Frontal cortex (tissue), 4 donors: ENCODE results near the gene LRP1B. TPM values are rescaled to one million over a fixed set of nuclear protein-coding genes. Genes with fewer than 3 reads are reported as not detected.

ENCODE experiments used
- DNase-seq, 2 donors: peaks; one replicate each; pipeline ENCODE4 v3.0.0; 2012; ENCODE audit warnings: low spot score in 2 of 2
- FAIRE-seq: peaks from 2 replicates; lab custom pipeline; 2012; peaks lifted over from hg19 to GRCh38; lab: Jason Lieb, UNC
- total RNA-seq: library from RNA; depleted of rRNA; stranded (reverse); fragments of >200 nt; gene quantifications from one replicate; pipeline ENCODE4 v1.2.3, GENCODE V29; 2014
- donor health status: control.
- donor health status: control.
- donor health status: control.

LRP1B gene
- total RNA-seq, 1 donor from 2014 or later: 84.0 TPM

DNA sequence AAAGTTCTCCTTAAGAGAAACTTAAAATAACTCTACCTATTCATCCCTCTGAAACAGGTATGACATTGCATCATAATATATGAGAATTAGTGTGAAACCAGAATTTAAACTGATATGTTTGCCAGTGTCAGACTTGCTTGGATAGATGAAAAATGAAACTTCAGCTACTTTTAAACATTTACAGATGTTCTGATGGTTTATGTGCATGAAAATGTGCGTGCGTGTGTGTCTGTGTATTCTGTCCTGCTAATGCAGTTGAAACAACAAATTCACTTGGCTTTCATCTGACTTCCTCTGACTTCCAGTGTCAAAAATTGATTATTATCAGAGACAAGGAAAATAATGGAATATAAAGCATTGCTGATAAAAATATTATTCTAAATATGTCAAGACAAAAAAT, 719.4 kb downstream of the LRP1B start:
- DNase-seq (no peak), FAIRE-seq (no peak)

DNA sequence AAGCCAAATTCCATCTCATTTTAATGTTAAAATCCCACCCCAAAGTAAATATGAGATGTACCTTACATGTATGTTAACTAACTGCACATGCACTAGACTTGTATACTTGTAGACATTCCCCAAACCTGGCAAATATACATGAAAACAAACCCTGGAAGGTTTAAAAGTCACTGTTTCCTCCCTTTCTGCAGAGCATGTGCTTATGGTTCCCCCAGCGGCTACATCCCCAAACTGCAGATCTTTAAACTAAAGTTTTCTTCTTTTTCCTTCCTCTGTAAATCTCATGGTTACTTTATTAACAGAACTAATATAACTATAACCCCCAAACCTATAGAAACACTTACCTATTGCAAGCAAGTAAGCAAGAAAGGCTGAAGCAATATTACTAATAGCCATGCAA, 731.5 kb downstream of the LRP1B start:
- no peak for DNase-seq
- FAIRE-seq: no peak

DNA sequence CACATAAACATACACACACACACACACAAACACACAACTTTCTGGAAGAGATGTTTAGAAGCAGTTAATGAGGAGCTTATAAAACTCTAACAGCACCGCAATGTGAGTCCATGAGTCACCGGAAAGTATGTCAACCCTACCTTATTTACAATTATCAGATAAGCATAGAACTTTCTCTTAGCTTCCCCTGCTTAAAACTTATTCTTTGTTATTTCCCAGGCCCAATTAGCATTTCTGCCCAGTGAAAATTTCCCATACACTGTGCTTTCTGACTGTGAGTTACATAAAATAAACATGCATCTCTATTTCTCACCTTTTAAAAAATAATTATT, 737.6 kb downstream of the LRP1B start:
- DNase-seq: no peak
- no peak for FAIRE-seq

DNA sequence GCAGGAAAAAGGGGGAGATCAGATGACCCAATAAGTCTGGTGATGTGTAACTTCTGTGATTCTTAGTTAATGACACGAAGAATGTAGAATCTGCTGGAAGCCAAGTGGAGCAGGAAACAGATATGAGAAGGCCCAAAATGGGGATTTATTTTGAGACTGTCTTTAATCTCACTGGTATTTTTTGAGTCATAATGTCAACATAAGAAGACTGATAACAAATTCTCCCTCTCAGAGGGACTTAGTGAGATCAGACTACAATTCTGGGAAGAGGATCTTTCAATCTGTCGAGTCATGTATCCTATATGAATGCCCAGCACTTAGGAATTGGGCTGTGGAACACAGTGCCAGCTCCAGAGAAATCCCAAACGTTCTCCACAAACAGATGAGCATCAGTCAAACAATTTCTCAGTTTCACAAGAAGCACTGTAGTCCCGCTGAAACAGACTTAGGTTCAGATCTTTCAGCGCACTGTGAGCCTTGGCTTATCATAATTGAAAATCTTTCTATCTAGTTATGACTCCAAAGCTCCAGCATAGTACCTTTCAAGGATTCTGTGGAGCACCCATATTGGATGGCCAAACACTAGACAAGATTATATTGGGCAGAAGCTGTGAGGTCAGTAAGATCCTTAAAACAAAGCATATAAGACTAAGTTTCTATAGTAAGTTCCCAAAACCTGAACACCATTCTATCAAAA, 738.2 kb downstream of the LRP1B start:
- FAIRE-seq: no peak
- no peak for DNase-seq

DNA sequence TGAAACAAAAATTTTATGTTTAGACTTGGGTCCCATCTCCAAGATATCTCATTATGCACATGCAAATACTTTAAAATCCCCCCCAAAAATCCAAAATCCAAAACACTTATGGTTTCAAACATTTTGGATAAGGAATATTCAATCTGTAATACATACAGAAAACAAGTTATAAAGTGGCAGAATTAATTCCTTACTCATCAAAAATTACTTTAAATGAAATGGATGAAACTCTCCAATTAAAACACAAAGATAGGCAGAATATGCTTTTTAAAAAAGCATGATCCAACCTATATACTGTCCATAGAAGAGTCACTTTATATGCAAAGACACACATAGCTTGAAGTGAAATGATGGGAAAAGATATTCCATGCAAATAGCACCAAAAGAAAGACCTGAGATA, 744.6 kb downstream of the LRP1B start:
- FAIRE-seq: no peak
- no peak for DNase-seq

DNA sequence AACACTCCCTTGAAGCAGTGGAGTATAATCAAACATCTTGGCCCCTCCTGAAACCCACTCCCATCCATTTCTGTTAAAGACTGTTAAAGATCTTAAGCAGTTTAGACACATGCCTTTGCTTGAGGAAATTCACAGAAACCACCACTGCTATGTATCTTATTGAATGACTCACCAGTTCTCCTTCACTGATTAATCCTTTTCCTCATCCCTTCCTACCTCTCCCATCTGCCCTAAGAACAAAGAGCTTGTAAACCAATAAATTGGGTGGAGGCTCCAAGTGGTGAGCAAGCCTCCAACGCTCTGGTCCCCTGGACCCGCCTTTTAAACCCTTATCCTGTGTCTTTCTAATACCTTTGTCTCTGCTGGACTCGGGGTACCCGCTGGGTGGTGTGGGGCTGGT, 746.1 kb downstream of the LRP1B start:
- no peak for DNase-seq
- no peak for FAIRE-seq

DNA sequence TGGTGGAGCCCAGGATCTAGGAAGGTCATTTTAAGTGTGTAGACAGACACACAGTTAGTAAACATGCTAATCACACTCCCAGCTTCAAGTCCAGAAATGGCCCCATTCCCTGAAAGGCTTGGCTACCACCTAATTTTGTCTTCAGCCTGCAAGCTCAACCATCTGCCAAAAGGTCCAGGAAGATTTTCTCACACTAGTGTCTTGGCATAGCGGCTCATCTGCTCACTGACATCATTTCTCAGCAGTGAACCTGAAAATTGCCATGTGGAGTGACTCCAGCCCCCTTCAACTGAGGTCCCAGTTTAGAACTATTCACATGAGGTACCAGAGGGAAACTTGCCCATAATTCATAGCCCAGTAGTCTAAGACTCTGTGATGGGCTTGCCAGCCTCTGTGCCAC, 748.9 kb downstream of the LRP1B start:
- FAIRE-seq: no peak
- no peak for DNase-seq

DNA sequence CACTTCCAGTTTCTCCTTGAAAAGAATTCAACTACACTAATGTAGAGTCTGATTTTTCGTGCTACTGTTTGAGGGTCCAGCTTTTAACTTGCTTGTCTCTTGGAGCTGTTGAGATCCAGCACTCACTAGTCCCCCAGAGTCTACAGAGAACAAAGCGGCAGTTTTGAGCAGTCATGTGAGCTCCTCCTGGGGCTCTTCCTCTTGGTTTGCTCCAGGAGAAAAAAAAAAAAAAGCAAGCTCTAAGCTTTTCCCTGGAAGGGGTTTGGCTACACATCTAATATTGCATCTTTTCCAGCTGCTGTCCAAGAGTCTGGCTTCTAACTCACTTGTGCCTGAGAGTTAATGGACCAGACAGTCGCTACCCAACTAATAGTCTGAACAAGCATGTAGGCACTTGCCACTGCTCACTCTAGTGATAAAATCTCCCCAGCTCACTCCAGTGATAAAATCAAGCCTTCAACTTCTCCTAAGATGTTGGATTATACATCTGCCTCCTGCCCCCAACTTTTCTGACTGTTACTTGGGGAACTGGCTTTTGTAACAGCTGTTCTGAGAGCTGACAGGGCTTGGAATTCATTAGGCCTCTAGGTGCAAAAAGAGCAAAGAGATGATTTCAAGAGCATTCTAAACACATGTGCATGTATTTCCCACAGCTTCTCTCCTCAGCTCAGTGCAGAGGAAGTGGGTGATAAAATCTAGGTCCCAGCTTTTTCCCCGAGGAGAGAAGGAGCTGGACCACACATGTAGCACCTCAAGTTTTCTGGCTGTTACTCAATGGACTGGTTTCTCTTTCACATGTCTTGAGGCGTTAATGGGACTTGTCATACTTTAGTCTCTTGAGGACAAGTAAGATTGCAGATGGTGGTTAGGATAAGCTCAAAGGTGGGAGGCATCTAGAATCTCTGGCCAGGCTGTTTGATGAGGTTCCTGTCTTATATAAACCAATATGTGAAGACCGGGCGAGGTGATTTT, 750.5 kb downstream of the LRP1B start:
- FAIRE-seq (no peak), DNase-seq (no peak)

DNA sequence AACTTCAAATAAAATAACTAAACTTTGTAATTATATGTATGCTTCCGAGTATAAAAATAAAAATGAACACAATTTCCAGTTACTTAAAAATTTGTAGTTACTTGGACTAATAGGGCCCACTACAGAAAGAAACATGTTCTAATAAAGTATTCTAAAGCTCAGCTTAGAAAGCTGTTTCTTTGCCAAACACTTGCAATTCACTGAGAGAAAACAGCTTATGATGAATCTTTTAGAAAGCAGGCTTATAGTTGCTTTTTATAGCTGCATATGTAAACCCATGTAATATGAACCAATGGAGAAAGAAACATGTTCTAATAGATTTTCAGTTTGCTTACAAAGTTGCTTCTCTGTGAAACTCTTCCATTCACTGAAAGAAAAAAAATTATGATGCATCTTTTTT, 766.0 kb downstream of the LRP1B start:
- FAIRE-seq (no peak), DNase-seq (no peak)

DNA sequence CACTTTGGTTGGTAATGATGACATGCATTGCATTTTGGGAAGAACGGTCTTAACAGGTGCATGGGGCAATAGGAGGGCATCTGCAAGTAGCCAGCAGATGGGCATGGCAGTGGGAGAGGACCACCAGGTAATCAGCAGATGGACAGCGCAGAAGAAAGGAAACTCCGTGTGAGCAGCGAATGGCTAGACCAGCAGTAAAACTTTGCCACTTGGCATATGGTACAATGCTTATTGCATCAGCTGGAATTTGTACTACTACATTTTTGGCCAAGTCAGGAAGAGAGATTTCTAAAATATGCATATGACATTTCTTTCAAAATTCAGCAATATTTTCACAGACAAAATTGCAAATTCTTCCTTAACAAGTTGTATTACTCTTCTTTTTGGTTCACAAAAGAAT, 768.5 kb downstream of the LRP1B start:
- no peak for DNase-seq
- no peak for FAIRE-seq

DNA sequence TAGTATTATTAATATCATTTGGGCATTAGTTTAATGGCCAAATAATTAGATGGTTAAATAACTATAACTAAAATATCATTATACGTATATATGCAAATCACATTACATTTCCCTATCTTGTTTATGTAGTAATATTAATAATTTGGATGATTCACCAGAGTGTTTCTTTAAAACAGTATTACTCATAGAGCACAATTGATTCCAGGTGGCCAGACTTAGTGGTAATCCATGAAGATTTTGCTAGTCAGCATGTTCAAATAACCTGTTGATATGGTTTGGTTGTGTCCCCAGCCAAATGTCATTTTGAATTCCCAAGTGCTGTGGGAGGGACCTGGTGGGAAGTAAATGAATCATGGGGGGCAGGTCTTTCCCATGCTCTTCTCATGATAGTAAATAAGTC, 782.3 kb downstream of the LRP1B start:
- FAIRE-seq: no peak
- DNase-seq: no peak

DNA sequence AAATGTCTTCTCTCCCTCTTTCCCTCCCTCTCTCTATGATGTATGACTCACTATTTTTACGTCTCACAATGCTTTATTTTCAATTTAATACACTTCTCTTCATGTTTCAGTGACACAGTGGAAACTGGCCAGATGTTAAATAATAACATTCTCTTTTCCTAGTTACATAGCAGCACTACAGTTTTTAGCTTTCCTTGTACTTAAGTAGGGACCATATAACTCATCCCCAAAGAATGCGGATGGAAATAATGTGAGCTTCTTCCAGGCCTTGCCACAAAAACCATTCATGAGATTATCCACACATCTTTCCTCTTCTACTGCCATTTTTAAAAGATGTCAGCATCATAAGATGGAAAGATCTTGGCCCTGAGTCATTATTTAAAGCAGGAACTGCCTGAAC, 789.4 kb downstream of the LRP1B start:
- no peak for DNase-seq
- no peak for FAIRE-seq

DNA sequence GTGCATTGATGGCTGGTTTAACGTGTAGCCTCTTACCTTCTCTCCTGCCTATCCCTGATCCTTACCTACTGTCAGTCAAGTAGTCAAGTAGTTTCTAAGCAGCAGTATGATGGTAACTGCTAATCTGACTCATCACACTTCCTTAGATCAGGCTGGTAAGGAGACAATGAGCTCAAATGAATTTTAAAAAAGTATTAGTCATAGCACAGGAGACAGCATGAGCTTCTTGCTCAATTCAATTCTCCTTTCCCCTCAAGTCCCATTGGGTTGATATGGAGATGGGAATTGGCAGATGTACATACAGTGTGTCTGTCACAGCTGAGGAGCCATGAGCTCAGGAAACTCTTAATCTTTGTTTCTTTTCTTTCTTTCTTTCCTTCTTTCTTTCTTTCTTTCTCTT, 799.7 kb downstream of the LRP1B start:
- FAIRE-seq (no peak), DNase-seq (no peak)

DNA sequence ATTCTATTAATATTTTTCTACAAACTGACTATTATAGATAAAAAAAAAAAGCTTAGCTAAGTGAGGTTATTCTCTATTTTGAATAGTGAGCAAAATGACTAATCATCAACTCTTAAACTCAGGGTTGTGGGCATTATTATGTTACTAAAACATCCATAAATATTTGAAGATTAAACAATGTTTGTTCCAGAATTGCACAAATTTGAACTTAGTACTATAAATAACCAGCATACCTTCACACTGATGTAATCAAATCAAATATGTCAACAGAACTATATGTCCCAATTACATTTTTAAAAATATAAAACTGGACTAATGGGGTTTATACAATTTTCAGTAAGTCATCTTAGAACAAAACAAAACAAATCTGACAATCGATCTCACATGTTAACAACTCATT, 800.9 kb downstream of the LRP1B start:
- DNase-seq: no peak

DNA sequence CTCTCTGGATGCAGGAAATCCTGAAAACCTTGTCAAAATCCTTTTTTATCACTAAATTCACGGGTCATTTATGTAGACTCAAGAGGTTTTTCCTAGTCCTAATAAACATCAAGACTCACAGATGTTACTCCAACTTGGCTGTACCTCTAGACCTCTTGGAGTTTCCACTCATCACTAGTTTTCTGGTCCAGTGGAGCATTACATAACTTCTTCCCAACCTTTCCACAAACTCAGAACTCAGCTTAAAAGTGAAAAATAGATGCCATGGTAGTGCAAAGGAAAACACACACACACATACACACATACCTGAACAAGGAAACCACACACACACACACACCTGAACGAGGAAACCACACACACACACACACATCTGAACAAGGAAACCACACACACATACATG, 807.2 kb downstream of the LRP1B start:
- FAIRE-seq (no peak), DNase-seq (no peak)

More for the DNA sequence above, 800.9 kb downstream of the LRP1B start:
- no peak for FAIRE-seq

DNA sequence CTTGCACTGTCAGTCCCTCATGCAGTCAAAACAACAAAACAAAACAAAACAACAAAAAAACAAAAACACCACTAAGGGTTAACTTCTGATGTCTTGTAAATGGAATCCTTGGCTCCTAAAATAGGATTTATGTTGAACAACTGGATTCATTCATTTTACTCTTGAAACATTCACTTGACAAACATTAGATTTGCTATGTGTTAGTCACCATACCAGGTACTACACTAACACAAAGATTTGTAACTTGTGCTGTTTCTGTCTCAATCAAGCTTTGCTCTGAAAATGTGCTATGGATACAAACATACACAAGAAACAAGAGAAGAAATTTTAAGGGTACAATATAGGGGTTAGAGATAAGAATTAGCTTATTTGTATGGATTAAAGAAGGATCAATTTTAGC, 812.8 kb downstream of the LRP1B start:
- FAIRE-seq (no peak), DNase-seq (no peak)

DNA sequence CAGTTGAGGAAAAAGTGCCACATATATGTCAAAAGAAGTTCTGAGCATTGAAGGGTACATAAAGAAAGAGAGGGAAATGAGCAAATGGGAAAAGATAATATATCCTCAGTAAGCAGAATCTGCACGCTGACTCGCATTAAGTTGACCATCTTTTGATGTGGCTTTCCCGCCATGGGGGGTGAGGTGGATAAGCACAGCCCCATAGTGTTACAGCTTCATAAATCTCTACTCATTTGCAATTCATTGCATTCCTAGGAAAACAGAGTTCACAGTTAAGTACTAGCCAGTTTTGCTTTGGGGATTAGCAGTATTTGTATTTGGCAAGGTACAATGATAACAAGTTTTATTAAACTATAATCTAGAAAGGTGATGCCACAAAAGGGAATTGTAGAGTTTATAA, 814.2 kb downstream of the LRP1B start:
- no peak for DNase-seq
- FAIRE-seq: no peak

DNA sequence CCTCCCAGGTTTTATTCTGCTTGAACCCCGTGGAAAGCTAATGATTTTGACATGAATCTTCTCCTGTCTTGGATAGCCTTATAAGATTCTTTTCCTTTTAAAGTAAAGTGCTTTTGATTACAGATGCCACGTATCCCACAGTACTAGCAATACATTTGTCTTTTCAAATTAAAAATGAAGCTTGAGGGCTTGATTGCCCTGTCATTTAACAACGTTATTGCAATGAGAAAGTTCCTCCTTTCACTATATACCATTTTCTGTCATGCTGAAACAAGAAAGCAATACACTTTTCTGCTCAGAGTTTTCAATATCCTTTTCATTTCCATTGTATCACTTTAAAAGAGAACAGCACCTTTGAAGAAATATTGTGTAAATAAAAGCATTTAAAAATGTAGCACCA, 814.7 kb downstream of the LRP1B start:
- FAIRE-seq: no peak
- no peak for DNase-seq

DNA sequence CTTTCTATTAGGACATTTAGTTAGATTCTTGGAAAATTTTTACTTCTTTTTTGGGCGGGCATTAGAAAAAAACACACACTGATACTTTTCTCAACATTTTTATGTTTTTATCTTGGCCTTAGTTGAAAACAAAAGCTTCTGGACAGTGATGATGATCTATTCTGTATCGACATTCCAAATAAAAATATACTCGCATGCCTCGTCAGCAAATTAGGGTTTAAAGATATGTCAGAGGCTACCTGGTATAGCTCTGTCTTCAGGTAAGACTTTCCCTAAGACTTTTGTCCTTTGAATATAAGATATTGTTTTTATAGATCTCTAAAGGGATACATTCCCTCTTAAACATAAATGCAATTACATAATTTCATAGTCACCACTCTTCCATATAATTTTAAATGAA, 816.8 kb downstream of the LRP1B start:
- no peak for DNase-seq
- no peak for FAIRE-seq

DNA sequence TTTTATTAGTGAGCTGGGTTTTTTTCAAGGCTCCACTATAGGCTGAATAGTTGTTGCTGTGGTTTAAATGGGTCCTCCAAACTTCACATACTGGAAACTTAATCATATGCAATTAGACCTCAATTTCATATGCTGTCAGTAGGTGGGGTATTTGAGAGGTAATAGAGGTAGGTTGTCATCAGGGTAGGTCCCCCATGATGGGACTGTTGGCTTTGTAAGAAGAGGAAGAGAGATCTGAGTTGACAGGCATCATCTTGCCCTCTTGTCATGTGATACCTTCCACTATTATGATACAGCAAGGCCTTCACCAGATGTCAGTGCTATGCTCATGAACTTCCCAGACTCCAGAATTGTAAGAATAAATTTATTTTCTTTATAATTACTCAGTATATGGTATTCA, 819.4 kb downstream of the LRP1B start:
- no peak for DNase-seq

DNA sequence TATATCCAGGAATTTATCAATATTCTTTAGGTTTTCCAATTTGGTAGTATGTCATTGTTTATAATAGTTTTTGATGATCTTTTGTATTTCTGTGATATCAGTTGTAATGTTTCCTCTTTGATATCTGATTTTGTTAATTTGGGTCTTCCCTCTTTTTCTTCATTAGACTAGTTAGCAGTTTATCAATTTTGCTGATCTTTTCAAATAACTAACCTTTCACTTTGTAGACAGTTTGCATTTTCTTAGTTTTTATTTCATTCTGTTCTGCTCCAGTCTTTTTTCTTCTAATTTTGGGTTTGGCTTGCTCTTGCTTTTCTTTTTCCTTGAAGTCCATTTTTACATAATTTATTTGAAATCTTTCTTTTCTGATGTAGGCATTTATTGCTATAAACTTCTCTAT, 824.4 kb downstream of the LRP1B start:
- DNase-seq (no peak), FAIRE-seq (no peak)

More for the DNA sequence above, 819.4 kb downstream of the LRP1B start:
- FAIRE-seq: no peak
